Keratinocyte (primary cell): ENCODE results near the gene MCOLN3. TPM values are rescaled to one million over a fixed set of nuclear protein-coding genes. Genes with fewer than 3 reads are reported as not detected.

Source experiments
- DNase-seq: peaks from one replicate; pipeline ENCODE4 v3.0.0-alpha.2; 2011; ENCODE audit warnings: low read depth, missing footprints, low spot score
- FAIRE-seq: peaks from 2 replicates; lab custom pipeline; 2011; peaks lifted over from hg19 to GRCh38; lab: Jason Lieb, UNC
- H2AFZ ChIP-seq: 2 replicates; pipeline ENCODE4 v1.6.0; 2012; ENCODE audit warnings: low read length, control low read depth, inconsistent platforms; ENCODE audit not compliant: control insufficient read depth
- H3K27ac ChIP-seq: 2 replicates; pipeline ENCODE4 v1.5.1; 2011; ENCODE audit warnings: low read length; ENCODE audit not compliant: control insufficient read depth, insufficient read depth
- H3K27me3 ChIP-seq: 3 replicates; pipeline ENCODE4 v1.6.0; 2011; ENCODE audit warnings: low read length; ENCODE audit not compliant: control insufficient read depth, insufficient read depth; ENCODE audit errors: extremely low read depth
- H3K36me3 ChIP-seq, 2 experiments: 2 replicates in 1 of 2; 3 replicates in 1 of 2; pipeline ENCODE4 v1.5.1; 2011; ENCODE audit warnings: low read length in 2 of 2, mild to moderate bottlenecking in 1 of 2; ENCODE audit not compliant: control insufficient read depth in 2 of 2, insufficient read depth in 2 of 2; ENCODE audit errors: extremely low read depth in 1 of 2
- H3K4me1 ChIP-seq: 3 replicates; pipeline ENCODE4 v1.5.1; 2011; ENCODE audit warnings: low read length; ENCODE audit not compliant: control insufficient read depth, insufficient read depth; ENCODE audit errors: extremely low read depth
- H3K4me2 ChIP-seq: 3 replicates; pipeline ENCODE4 v1.6.0; 2011; ENCODE audit warnings: low read depth, low read length; ENCODE audit not compliant: control insufficient read depth, insufficient read depth; ENCODE audit errors: extremely low read depth
- H3K4me3 ChIP-seq, 3 experiments: fragments of 200-600 bp in 1 of 3; sonication (generic) in 1 of 3; 2 replicates in 2 of 3; 3 replicates in 1 of 3; pipeline ENCODE4 v1.5.1; 2011 to 2016; ENCODE audit warnings: low read length in 3 of 3, mild to moderate bottlenecking in 3 of 3, control low read depth in 2 of 3, inconsistent platforms in 1 of 3, low read depth in 1 of 3, mixed read lengths in 1 of 3, mixed run types in 1 of 3, moderate library complexity in 1 of 3; ENCODE audit not compliant: control insufficient read depth in 2 of 3, insufficient read depth in 2 of 3; ENCODE audit errors: extremely low read depth in 1 of 3
- H3K79me2 ChIP-seq: 2 replicates; pipeline ENCODE4 v1.6.0; 2012; ENCODE audit warnings: low read length; ENCODE audit not compliant: control insufficient read depth, insufficient read depth
- H3K9ac ChIP-seq: 3 replicates; pipeline ENCODE4 v1.6.0; 2011; ENCODE audit warnings: low read length; ENCODE audit not compliant: control insufficient read depth, insufficient read depth; ENCODE audit errors: extremely low read depth
- H3K9me1 ChIP-seq: 3 replicates; pipeline ENCODE4 v1.6.0; 2011; ENCODE audit warnings: low read length; ENCODE audit not compliant: control insufficient read depth, insufficient read depth; ENCODE audit errors: extremely low read depth
- H3K9me3 ChIP-seq: 2 replicates; pipeline ENCODE4 v1.5.1; 2012; ENCODE audit warnings: low read depth, low read length; ENCODE audit not compliant: control insufficient read depth
- H4K20me1 ChIP-seq: 3 replicates; pipeline ENCODE4 v1.6.0; 2011; ENCODE audit warnings: low read length; ENCODE audit not compliant: control insufficient read depth, insufficient read depth; ENCODE audit errors: extremely low read depth
- CTCF ChIP-seq, 3 experiments: IDR thresholded peaks in 1 of 3; conservative IDR thresholded peaks in 1 of 3; optimal IDR thresholded peaks in 1 of 3; 2 replicates in 2 of 3; 3 replicates in 1 of 3; pipeline versions ENCODE3 to v1.5.1; 2011; ENCODE audit warnings: low read length in 3 of 3, mild to moderate bottlenecking in 3 of 3, moderate library complexity in 2 of 3, control low read depth in 1 of 3, inconsistent platforms in 1 of 3; ENCODE audit not compliant: insufficient read depth in 2 of 3; ENCODE audit errors: extremely low read depth in 1 of 3
- EZH2 ChIP-seq: IDR thresholded peaks from one replicate; pipeline ENCODE4 v1.6.1; 2012; ENCODE audit warnings: inconsistent platforms, mild to moderate bottlenecking, low read length, moderate library complexity
- dilution Hi-C: fragments of 300-500 bp; cut with MboI; formaldehyde crosslinking; loops from one replicate; pipeline ENCODE4 v1.7.0; 2020; ENCODE audit warnings: low sequenced_read_pairs; ENCODE audit not compliant: extremely low pct_ligation_motif_present
- polyA plus RNA-seq, 5 experiments: library from polyadenylated mRNA; depleted of rRNA in 3 of 5; stranded (reverse) in 3 of 5; stranded (forward) in 1 of 5; unstranded in 1 of 5; fragments of >200 nt; gene quantifications; 1 replicate in 1 of 5; 2 replicates in 3 of 5; 3 replicates in 1 of 5; pipeline versions ENCODE4 v1.2.1 to v1.2.3, GENCODE V29; 2011 to 2012; ENCODE audit warnings: missing spikeins in 2 of 5, low read depth in 1 of 5, low replicate concordance in 1 of 5

MCOLN3 gene
- polyA plus RNA-seq, 1 donor (not counting 4 experiments of a cell fraction or from before 2014, with no cell fraction given) = 15.4 TPM

DNA sequence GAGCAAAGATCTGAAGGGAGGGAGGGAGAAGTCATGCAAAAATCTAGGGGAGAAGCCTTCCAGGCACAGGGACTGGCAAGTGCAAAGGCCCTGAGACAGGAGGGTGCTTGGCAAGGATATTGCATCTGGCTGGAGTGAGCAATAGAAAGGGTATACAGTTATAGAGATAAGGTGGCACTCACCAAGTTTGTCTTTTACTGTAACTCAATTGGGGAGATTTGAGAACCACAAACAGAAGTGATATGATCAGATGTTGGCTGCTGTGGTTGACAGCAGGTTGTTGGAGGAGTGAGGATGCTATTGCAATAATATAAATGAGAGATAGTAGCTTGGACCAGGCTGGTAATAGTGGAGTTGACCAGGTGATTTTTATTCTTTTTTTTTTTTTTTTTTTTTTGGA lies 25.6 kb downstream of the MCOLN3 start:
- no peaks in the 10 kb centered on the region for H3K79me2 ChIP-seq
- dilution Hi-C loops = no loop called here

DNA sequence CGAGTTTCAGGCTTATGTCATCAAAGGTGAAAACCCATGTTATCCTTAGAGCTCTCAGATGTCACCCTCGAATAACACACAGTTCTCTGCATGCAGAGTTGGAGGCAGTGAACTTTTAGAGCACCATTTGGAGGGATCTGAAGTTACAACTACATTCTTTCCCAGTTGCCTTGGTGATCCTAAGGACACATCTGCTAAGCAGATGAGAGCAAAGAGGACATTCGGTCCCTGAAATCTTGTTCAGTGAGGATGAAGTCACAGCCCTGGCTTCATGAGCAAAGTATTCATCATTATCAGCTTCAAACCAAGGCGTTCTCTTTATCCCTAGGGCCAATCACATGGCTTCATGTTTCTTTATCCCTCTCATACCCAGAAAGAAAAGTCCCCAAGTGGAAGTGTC lies 28.3 kb downstream of the MCOLN3 start:
- TF ChIP-seq EZH2 = no peak
- TF ChIP-seq CTCF (optimal IDR thresholded peaks at IDR 0.05 in 1 of 3, IDR thresholded peaks at IDR 0.05 in 1 of 3, conservative IDR thresholded peaks at IDR 0.05 in 1 of 3; ENCODE audit: extremely low read depth in 1 of 3, insufficient read depth in 2 of 3, low read length in 3 of 3) = no peak
- DNase-seq = no peak
- H3K27ac ChIP-seq = no peak overlapping the region

More for the DNA sequence above, 25.6 kb downstream of the MCOLN3 start:
- H3K36me3 ChIP-seq = no peaks in the 10 kb centered on the region
- H3K9me1 ChIP-seq = no peaks in the 10 kb centered on the region
- no peaks in the 10 kb centered on the region for H4K20me1 ChIP-seq
- no peak overlapping the region for H2AFZ ChIP-seq
- H3K4me1 ChIP-seq = no peaks in the 10 kb centered on the region
- DNase-seq (no peak), FAIRE-seq (no peak)
- no peak overlapping the region for H3K4me3 ChIP-seq
- no peak overlapping the region for H3K4me2 ChIP-seq
- H3K9me3 ChIP-seq = no peaks in the 10 kb centered on the region
- no peak for TF ChIP-seq CTCF (optimal IDR thresholded peaks at IDR 0.05 in 1 of 3, IDR thresholded peaks at IDR 0.05 in 1 of 3, conservative IDR thresholded peaks at IDR 0.05 in 1 of 3; ENCODE audit: extremely low read depth in 1 of 3, insufficient read depth in 2 of 3, low read length in 3 of 3)
- TF ChIP-seq EZH2 = no peak
- H3K27me3 ChIP-seq = no peaks in the 10 kb centered on the region
- no peak overlapping the region for H3K9ac ChIP-seq
- H3K27ac ChIP-seq = no peak overlapping the region

More for the DNA sequence above, 28.3 kb downstream of the MCOLN3 start:
- H4K20me1 ChIP-seq = no peaks in the 10 kb centered on the region
- H3K27me3 ChIP-seq = no peaks in the 10 kb centered on the region
- no peak overlapping the region for H2AFZ ChIP-seq
- no peak overlapping the region for H3K4me2 ChIP-seq
- H3K4me1 ChIP-seq = no peaks in the 10 kb centered on the region
- H3K36me3 ChIP-seq = no peaks in the 10 kb centered on the region
- no peaks in the 10 kb centered on the region for H3K9me3 ChIP-seq
- no peak for FAIRE-seq
- no peak overlapping the region for H3K9ac ChIP-seq
- H3K79me2 ChIP-seq = no peaks in the 10 kb centered on the region
- H3K4me3 ChIP-seq = no peak overlapping the region
- dilution Hi-C loops = no loop called here
- H3K9me1 ChIP-seq = no peaks in the 10 kb centered on the region
